GM12878 (cell line): ENCODE data around the gene DEF6. TPM values are rescaled to one million over a fixed set of nuclear protein-coding genes. Genes with fewer than 3 reads are reported as not detected.

ENCODE experiments used
- BHLHE40 ChIP-seq, 2 experiments: fragments of 450-650 bp in 1 of 2; IDR thresholded peaks; 2 replicates each; pipeline ENCODE4 v1.6.1; 2011 to 2017; ENCODE audit warnings: low read depth in 2 of 2, borderline replicate concordance in 1 of 2, improper control_type of control experiment in 1 of 2, low read length in 1 of 2, mild to moderate bottlenecking in 1 of 2
- CBX5 ChIP-seq: sonication (generic); IDR thresholded peaks from 2 replicates; pipeline ENCODE4 v1.6.1; 2016; ENCODE audit warnings: low read depth, moderate library complexity, mild to moderate bottlenecking, inconsistent platforms
- CHD2 ChIP-seq: IDR thresholded peaks from 2 replicates; pipeline ENCODE4 v1.6.1; 2011; ENCODE audit warnings: low read depth, low read length, improper control_type of control experiment, borderline replicate concordance
- ESRRA ChIP-seq: IDR thresholded peaks from 2 replicates; pipeline ENCODE4 v1.6.1; 2012; ENCODE audit warnings: mild to moderate bottlenecking, low read length, improper control_type of control experiment
- HSF1 ChIP-seq: fragments of 150-350 bp; IDR thresholded peaks from 2 replicates; pipeline ENCODE4 v1.6.1; 2014; ENCODE audit warnings: mild to moderate bottlenecking, low read depth, low read length
- IKZF2 ChIP-seq, 2 experiments: fragments of 450-650 bp; IDR thresholded peaks; 2 replicates each; pipeline ENCODE4 v1.6.1; 2017; ENCODE audit warnings: mild to moderate bottlenecking in 2 of 2, moderate library complexity in 2 of 2
- MEF2B ChIP-seq: fragments of 450-650 bp; IDR thresholded peaks from 2 replicates; pipeline ENCODE4 v1.6.1; 2018; ENCODE audit warnings: mild to moderate bottlenecking, moderate library complexity; ENCODE audit not compliant: partially characterized antibody, poor library complexity, severe bottlenecking
- NR2F1 ChIP-seq: fragments of 450-650 bp; conservative IDR thresholded peaks from 2 replicates; pipeline ENCODE4 v1.6.1; 2017; ENCODE audit warnings: mild to moderate bottlenecking
- PAX5 ChIP-seq: IDR thresholded peaks from 2 replicates; pipeline ENCODE4 v1.6.1; 2011; ENCODE audit warnings: low read depth, low read length, borderline replicate concordance
- RBBP5 ChIP-seq: fragments of 200-600 bp; sonication (generic); conservative IDR thresholded peaks from 2 replicates; pipeline ENCODE4 v1.6.1; 2016
- RELA ChIP-seq: fragments of 450-650 bp; IDR thresholded peaks from 2 replicates; pipeline ENCODE4 v1.8.0; 2014; ENCODE audit warnings: borderline replicate concordance; ENCODE audit not compliant: partially characterized antibody
- SIN3A ChIP-seq: IDR thresholded peaks from 2 replicates; pipeline ENCODE4 v1.6.1; 2012; ENCODE audit warnings: low read depth, low read length, improper control_type of control experiment
- SIX5 ChIP-seq: IDR thresholded peaks from 2 replicates; pipeline ENCODE4 v1.6.1; 2011; ENCODE audit warnings: mild to moderate bottlenecking, low read depth, low read length, moderate library complexity; ENCODE audit not compliant: severe bottlenecking
- SMARCA5 ChIP-seq: fragments of 450-650 bp; IDR thresholded peaks from 2 replicates; pipeline ENCODE4 v1.6.1; 2017; ENCODE audit warnings: mild to moderate bottlenecking
- STAT3 ChIP-seq: IDR thresholded peaks from 2 replicates; pipeline ENCODE4 v1.6.1; 2011; ENCODE audit warnings: low read depth, low read length, improper control_type of control experiment
- ZNF622 ChIP-seq: fragments of 450-650 bp; IDR thresholded peaks from 2 replicates; pipeline ENCODE4 v1.6.1; 2017; ENCODE audit warnings: mild to moderate bottlenecking, inconsistent platforms
- polyA plus RNA-seq, 11 experiments: library from polyadenylated mRNA; depleted of rRNA in 4 of 11; unstranded in 6 of 11; stranded (reverse) in 5 of 11; fragments of >200 nt; fragmentation: Nextera tagmentation in 4 of 11; fragmentation: Illumina TruSeq in 1 of 11; extraction: Ambion mirVana in 4 of 11; extraction: Trizol in 1 of 11; gene quantifications; 1 replicate in 1 of 11; 2 replicates in 10 of 11; pipeline versions ENCODE4 v1.2.1 to v1.2.3, GENCODE V29; 2011 to 2016; ENCODE audit warnings: inconsistent platforms in 2 of 11, missing spikeins in 2 of 11, low read depth in 1 of 11
- total RNA-seq, 4 experiments: library from RNA; depleted of rRNA in 3 of 4; stranded (reverse); fragments of >200 nt in 3 of 4; fragmentation: Illumina TruSeq in 1 of 4; extraction: Trizol in 1 of 4; gene quantifications; 2 replicates each; pipeline versions ENCODE4 v1.2.1 to v1.2.3, GENCODE V29; 2013 to 2021
- TF ChIP-seq, protein P1 (sequence below): fragments of 450-650 bp; IDR thresholded peaks from 2 replicates; pipeline ENCODE4 v1.6.1; 2017; ENCODE audit warnings: antibody characterized with exemption, mild to moderate bottlenecking, moderate library complexity
- TF ChIP-seq, protein P2 (sequence below): IDR thresholded peaks from 2 replicates; pipeline ENCODE4 v1.6.1; 2011; ENCODE audit warnings: borderline replicate concordance, low read depth, mild to moderate bottlenecking, moderate library complexity, mixed read lengths, low read length; ENCODE audit not compliant: insufficient read depth; ENCODE audit errors: extremely low read length
- TF ChIP-seq, protein P3 (sequence below): fragments of 450-650 bp; formaldehyde crosslinking; IDR thresholded peaks from 2 replicates; pipeline ENCODE4 v1.5.0; 2022; ENCODE audit warnings: mild to moderate bottlenecking, missing genetic modification characterization

DEF6 gene
- total and polyA plus RNA-seq, 10 of the 15 experiments (the other 5 are each of a cell fraction or from before 2014, with no cell fraction given) = 3.3 to 69.5 (median 48.8) TPM

- TF ChIP-seq RELA = peak; percentile 19
- peak; percentile 93 for TF ChIP-seq NR2F1
- TF ChIP-seq IKZF2 (IDR thresholded peaks at IDR 0.05) = peak; percentile 78 to 81
- TF ChIP-seq, protein P1, sequence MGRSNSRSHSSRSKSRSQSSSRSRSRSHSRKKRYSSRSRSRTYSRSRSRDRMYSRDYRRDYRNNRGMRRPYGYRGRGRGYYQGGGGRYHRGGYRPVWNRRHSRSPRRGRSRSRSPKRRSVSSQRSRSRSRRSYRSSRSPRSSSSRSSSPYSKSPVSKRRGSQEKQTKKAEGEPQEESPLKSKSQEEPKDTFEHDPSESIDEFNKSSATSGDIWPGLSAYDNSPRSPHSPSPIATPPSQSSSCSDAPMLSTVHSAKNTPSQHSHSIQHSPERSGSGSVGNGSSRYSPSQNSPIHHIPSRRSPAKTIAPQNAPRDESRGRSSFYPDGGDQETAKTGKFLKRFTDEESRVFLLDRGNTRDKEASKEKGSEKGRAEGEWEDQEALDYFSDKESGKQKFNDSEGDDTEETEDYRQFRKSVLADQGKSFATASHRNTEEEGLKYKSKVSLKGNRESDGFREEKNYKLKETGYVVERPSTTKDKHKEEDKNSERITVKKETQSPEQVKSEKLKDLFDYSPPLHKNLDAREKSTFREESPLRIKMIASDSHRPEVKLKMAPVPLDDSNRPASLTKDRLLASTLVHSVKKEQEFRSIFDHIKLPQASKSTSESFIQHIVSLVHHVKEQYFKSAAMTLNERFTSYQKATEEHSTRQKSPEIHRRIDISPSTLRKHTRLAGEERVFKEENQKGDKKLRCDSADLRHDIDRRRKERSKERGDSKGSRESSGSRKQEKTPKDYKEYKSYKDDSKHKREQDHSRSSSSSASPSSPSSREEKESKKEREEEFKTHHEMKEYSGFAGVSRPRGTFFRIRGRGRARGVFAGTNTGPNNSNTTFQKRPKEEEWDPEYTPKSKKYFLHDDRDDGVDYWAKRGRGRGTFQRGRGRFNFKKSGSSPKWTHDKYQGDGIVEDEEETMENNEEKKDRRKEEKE = peak; percentile 49; the same call in 1 of the 2 replicates
- peak; percentile 53 for TF ChIP-seq MEF2B
- peak; percentile 85 for TF ChIP-seq CHD2
- TF ChIP-seq SMARCA5 = peak; percentile 73
- TF ChIP-seq, protein P2, sequence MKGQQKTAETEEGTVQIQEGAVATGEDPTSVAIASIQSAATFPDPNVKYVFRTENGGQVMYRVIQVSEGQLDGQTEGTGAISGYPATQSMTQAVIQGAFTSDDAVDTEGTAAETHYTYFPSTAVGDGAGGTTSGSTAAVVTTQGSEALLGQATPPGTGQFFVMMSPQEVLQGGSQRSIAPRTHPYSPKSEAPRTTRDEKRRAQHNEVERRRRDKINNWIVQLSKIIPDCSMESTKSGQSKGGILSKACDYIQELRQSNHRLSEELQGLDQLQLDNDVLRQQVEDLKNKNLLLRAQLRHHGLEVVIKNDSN = peak; percentile 16
- TF ChIP-seq CBX5 = peak; percentile 68; the same call in 1 of the 2 replicates
- TF ChIP-seq HSF1 = 0 out of 2 replicates have a peak, but pooled peaks have one; percentile 13
- TF ChIP-seq ZNF622 = no peak
- TF ChIP-seq STAT3 = no peak
- peak; percentile 31 for TF ChIP-seq SIX5
- no peak for TF ChIP-seq RBBP5
- TF ChIP-seq ESRRA = no peak
- TF ChIP-seq SIN3A = peak; percentile 53; the same call in 1 of the 2 replicates
- peak; percentile 38; the same call in 1 of the 2 replicates for TF ChIP-seq PAX5
- TF ChIP-seq, protein P3, sequence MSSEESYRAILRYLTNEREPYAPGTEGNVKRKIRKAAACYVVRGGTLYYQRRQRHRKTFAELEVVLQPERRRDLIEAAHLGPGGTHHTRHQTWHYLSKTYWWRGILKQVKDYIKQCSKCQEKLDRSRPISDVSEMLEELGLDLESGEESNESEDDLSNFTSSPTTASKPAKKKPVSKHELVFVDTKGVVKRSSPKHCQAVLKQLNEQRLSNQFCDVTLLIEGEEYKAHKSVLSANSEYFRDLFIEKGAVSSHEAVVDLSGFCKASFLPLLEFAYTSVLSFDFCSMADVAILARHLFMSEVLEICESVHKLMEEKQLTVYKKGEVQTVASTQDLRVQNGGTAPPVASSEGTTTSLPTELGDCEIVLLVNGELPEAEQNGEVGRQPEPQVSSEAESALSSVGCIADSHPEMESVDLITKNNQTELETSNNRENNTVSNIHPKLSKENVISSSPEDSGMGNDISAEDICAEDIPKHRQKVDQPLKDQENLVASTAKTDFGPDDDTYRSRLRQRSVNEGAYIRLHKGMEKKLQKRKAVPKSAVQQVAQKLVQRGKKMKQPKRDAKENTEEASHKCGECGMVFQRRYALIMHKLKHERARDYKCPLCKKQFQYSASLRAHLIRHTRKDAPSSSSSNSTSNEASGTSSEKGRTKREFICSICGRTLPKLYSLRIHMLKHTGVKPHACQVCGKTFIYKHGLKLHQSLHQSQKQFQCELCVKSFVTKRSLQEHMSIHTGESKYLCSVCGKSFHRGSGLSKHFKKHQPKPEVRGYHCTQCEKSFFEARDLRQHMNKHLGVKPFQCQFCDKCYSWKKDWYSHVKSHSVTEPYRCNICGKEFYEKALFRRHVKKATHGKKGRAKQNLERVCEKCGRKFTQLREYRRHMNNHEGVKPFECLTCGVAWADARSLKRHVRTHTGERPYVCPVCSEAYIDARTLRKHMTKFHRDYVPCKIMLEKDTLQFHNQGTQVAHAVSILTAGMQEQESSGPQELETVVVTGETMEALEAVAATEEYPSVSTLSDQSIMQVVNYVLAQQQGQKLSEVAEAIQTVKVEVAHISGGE (CRISPR knock-in tag) = no peak
- peak; percentile 88 to 96; a peak in 3 of 4 replicates for TF ChIP-seq BHLHE40 (IDR thresholded peaks at IDR 0.05; ENCODE audit: borderline replicate concordance in 1 of 2, low read depth in 2 of 2, low read length in 1 of 2)
Observed at GRCh38 chr6:35259194-35259947, 38.2 kb upstream of the DEF6 start, which contains the start of gene ZNF76 (continued).
